SKM-1 treated with dmso at 0.1 percent for 144 hours (cell line): ENCODE results near the gene DPYSL5.

Source experiments
- DNase-seq: peaks from one replicate; lab custom pipeline; 2025; ENCODE audit not compliant: unreplicated experiment; lab: John Stamatoyannopoulos, UW

DPYSL5 gene

GRCh38 chr2:26957041-26957440 lies 109.1 kb downstream of the DPYSL5 start:
- no peak for DNase-seq

GRCh38 chr2:26957534-26957933 lies 109.6 kb downstream of the DPYSL5 start:
- no peak for DNase-seq

- DNase-seq = peak; percentile 66
These were observed 111.4 kb downstream of the DPYSL5 start for GRCh38 chr2:26959331-26959730.

GRCh38 chr2:26964446-26965130 lies 116.7 kb downstream of the DPYSL5 start:
- DNase-seq = no peak

- DNase-seq = no peak
These were observed 120.1 kb downstream of the DPYSL5 start for GRCh38 chr2:26968001-26968400.

GRCh38 chr2:26969077-26969844 lies 121.3 kb downstream of the DPYSL5 start:
- no peak for DNase-seq

GRCh38 chr2:26970244-26970927 lies 122.5 kb downstream of the DPYSL5 start, which contains the start of gene MAPRE3:
MAPRE3 (plus strand) TSS chr2:26970637; CDS start chr2:27022219, 51,582 bp downstream.
- peak; percentile 86 for DNase-seq

GRCh38 chr2:26970928-26971627 lies 123.1 kb downstream of the DPYSL5 start:
- DNase-seq = no peak

- no peak for DNase-seq
These were observed 124.2 kb downstream of the DPYSL5 start for GRCh38 chr2:26971911-26972786.

- no peak for DNase-seq
These were observed 126.4 kb downstream of the DPYSL5 start for GRCh38 chr2:26974352-26974751.

- DNase-seq = no peak
These were observed 127.2 kb downstream of the DPYSL5 start for GRCh38 chr2:26975102-26975501.

GRCh38 chr2:26975656-26976055 lies 127.7 kb downstream of the DPYSL5 start:
- DNase-seq = no peak

- DNase-seq = no peak
These were observed 128.3 kb downstream of the DPYSL5 start for GRCh38 chr2:26976237-26976636.

GRCh38 chr2:26977012-26977411 lies 129.1 kb downstream of the DPYSL5 start:
- no peak for DNase-seq

GRCh38 chr2:26978061-26978596 lies 130.2 kb downstream of the DPYSL5 start:
- DNase-seq = no peak

GRCh38 chr2:26979741-26980140 lies 131.8 kb downstream of the DPYSL5 start:
- no peak for DNase-seq

GRCh38 chr2:26980971-26981370 lies 133.0 kb downstream of the DPYSL5 start:
- no peak for DNase-seq

- peak; percentile 58 for DNase-seq
These were observed 134.3 kb downstream of the DPYSL5 start for GRCh38 chr2:26982102-26982742.

- no peak for DNase-seq
These were observed 135.8 kb downstream of the DPYSL5 start for GRCh38 chr2:26983746-26984145.
